ENCODE data around the gene LILRB3. TPM values are rescaled to one million over a fixed set of nuclear protein-coding genes. Genes with fewer than 3 reads are reported as not detected.
"Not testable (repeated sequence)": the region's sequence is repeated elsewhere in the genome, so short reads cannot be mapped to it uniquely, and the experiment has no call there.

The LILRB3 gene
- polyA plus RNA-seq, 3 donors = 2.0 to 29.9 (median 6.1) TPM

GRCh38 chr19:54179921-54180461 lies 42.8 kb downstream of the LILRB3 start:
- no peak overlapping the region for H3K27ac ChIP-seq (ENCODE audit: low read depth, low read length)
- 33 to 64% (median 58%) methylated on average over 10 of the region's 10 CpGs for WGBS, 3 donors

- H3K27ac ChIP-seq (ENCODE audit: low read depth, low read length) = no peak overlapping the region
- WGBS, 3 donors = 74 to 88% (median 79%) methylated on average over 10 of the region's 10 CpGs
Measured at GRCh38 chr19:54179262-54179852, 43.5 kb downstream of the LILRB3 start.

GRCh38 chr19:54178581-54179261 lies 44.1 kb downstream of the LILRB3 start:
- 70 to 84% (median 80%) methylated on average over 23 of the region's 23 CpGs for WGBS, 3 donors
- no peak overlapping the region for H3K27ac ChIP-seq (ENCODE audit: low read depth, low read length)

GRCh38 chr19:54173951-54174834 lies 48.6 kb downstream of the LILRB3 start:
- H3K27ac ChIP-seq (ENCODE audit: low read depth, low read length) = no peak overlapping the region
- 74 to 76% (median 75%) methylated on average over 19 to 25 of the region's 25 CpGs for WGBS, 3 donors

- 35 to 44% (median 36%) methylated on average over 15 of the region's 15 CpGs for WGBS, 3 donors
- no peak overlapping the region for H3K27ac ChIP-seq (ENCODE audit: low read depth, low read length)
Measured at GRCh38 chr19:54173359-54173699, 49.5 kb downstream of the LILRB3 start.

GRCh38 chr19:54172471-54173358 lies 50.1 kb downstream of the LILRB3 start, which contains the start of gene TMC4:
Gene TMC4 (minus strand): TSS chr19:54173160. CDS start chr19:54173117, 43 bp downstream.
- H3K27ac ChIP-seq (ENCODE audit: low read depth, low read length) = no peak within 1 kb of the TSS
- 6 to 15% (median 12%) methylated on average over 13 of the region's 13 CpGs for WGBS, 3 donors

GRCh38 chr19:54171736-54172431 lies 50.9 kb downstream of the LILRB3 start:
- WGBS, 3 donors = 60 to 73% (median 70%) methylated on average over 9 to 18 of the region's 23 CpGs
- not testable (repeated sequence) for H3K27ac ChIP-seq (ENCODE audit: low read depth, low read length)

- no peak overlapping the region for H3K27ac ChIP-seq (ENCODE audit: low read depth, low read length)
- WGBS, 3 donors = 85 to 92% (median 88%) methylated on average over 21 of the region's 21 CpGs
Measured at GRCh38 chr19:54169149-54169740, 53.6 kb downstream of the LILRB3 start.

- WGBS, 3 donors = 25 to 36% (median 30%) methylated on average over 20 to 25 of the region's 25 CpGs
- H3K27ac ChIP-seq (ENCODE audit: low read depth, low read length) = no peak overlapping the region
Measured at GRCh38 chr19:54168174-54168917, 54.5 kb downstream of the LILRB3 start.

Other genes starting within 250 kb of the LILRB3 start
- not detected for gene CACNG6, start 231.4 kb downstream of the LILRB3 start, polyA plus RNA-seq
- gene VSTM1, start 159.1 kb downstream of the LILRB3 start, polyA plus RNA-seq = 1 to 10 TPM in 1 of 3 donors, under 1 TPM in 1, not detected in 1; 0.76 to 2.1 TPM
- gene TARM1, start 141.6 kb downstream of the LILRB3 start, polyA plus RNA-seq = not detected
- gene OSCAR, start 122.2 kb downstream of the LILRB3 start, polyA plus RNA-seq = 1 to 10 TPM in 2 of 3 donors, under 1 TPM in 1; 0.37 to 6.4 (median 3.5) TPM
- gene NDUFA3, start 120.2 kb downstream of the LILRB3 start, polyA plus RNA-seq = 100 to 1,000 TPM in 2 of 3 donors, 10 to 100 TPM in 1; 53.4 to 243 (median 185) TPM
- 10 to 100 TPM in 2 of 3 donors, 1 to 10 TPM in 1; 7.2 to 17.9 (median 11.8) TPM for gene TFPT, start 107.3 kb downstream of the LILRB3 start, polyA plus RNA-seq
- 10 to 100 TPM; 21.0 to 47.7 (median 46.6) TPM for gene PRPF31, start 107.3 kb downstream of the LILRB3 start, polyA plus RNA-seq
- 10 to 100 TPM; 19.4 to 23.6 (median 20.7) TPM for gene CNOT3, start 85.2 kb downstream of the LILRB3 start, polyA plus RNA-seq
- gene LENG1, start 63.3 kb downstream of the LILRB3 start, polyA plus RNA-seq = 1 to 10 TPM; 5.1 to 7.2 (median 6.2) TPM
- 10 to 100 TPM in 1 of 3 donors, 1 to 10 TPM in 2; 3.1 to 44.8 (median 6.4) TPM for gene TMC4, start 49.8 kb downstream of the LILRB3 start, polyA plus RNA-seq
- gene MBOAT7, start 33.4 kb downstream of the LILRB3 start, polyA plus RNA-seq = 10 to 100 TPM; 18.8 to 32.0 (median 27.5) TPM
- 10 to 100 TPM; 32.8 to 45.0 (median 39.6) TPM for gene TSEN34, start 31.7 kb downstream of the LILRB3 start, polyA plus RNA-seq
- gene RPS9, start 22.1 kb downstream of the LILRB3 start, polyA plus RNA-seq = 1,000 to 10,000 TPM; 3,750 to 5,284 (median 4,831) TPM
- 10 to 100 TPM in 1 of 3 donors, 1 to 10 TPM in 1, under 1 TPM in 1; 0.72 to 10.1 (median 3.4) TPM for gene LILRA6, start 19.8 kb upstream of the LILRB3 start, polyA plus RNA-seq
- 10 to 100 TPM in 2 of 3 donors, 1 to 10 TPM in 1; 1.4 to 16.7 (median 13.5) TPM for gene LILRB5, start 34.3 kb upstream of the LILRB3 start, polyA plus RNA-seq
- 10 to 100 TPM in 1 of 3 donors, 1 to 10 TPM in 2; 2.2 to 14.6 (median 2.4) TPM for gene LILRB2, start 58.1 kb upstream of the LILRB3 start, polyA plus RNA-seq
- 10 to 100 TPM in 2 of 3 donors, 1 to 10 TPM in 1; 2.2 to 31.5 (median 14.3) TPM for gene LILRA5, start 90.2 kb upstream of the LILRB3 start, polyA plus RNA-seq
- under 1 TPM in 1 of 3 donors, not detected in 2; 0.03 TPM for gene LILRA4, start 116.2 kb upstream of the LILRB3 start, polyA plus RNA-seq
- 10 to 100 TPM in 2 of 3 donors, 1 to 10 TPM in 1; 8.2 to 75.8 (median 17.2) TPM for gene LAIR1, start 141.9 kb upstream of the LILRB3 start, polyA plus RNA-seq
- 10 to 100 TPM in 1 of 3 donors, under 1 TPM in 2; 0.70 to 11.9 (median 0.79) TPM for gene TTYH1, start 192.5 kb upstream of the LILRB3 start, polyA plus RNA-seq
- 100 to 1,000 TPM; 139 to 155 (median 151) TPM for gene LENG8, start 226.2 kb upstream of the LILRB3 start, polyA plus RNA-seq
- gene LENG9, start 240.8 kb upstream of the LILRB3 start, polyA plus RNA-seq = 10 to 100 TPM in 1 of 3 donors, 1 to 10 TPM in 2; 5.7 to 19.7 (median 7.3) TPM

All from adipose tissue (tissue), 3 donors.